Heart left ventricle (tissue), 13 donors: ENCODE measurements around the gene C11orf97.

Source experiments
- POLR2A ChIP-seq, 2 donors: fragments of 450-650 bp; IDR thresholded peaks; one replicate each; pipeline ENCODE4 v1.6.1; 2017; ENCODE audit warnings: antibody characterized with exemption in 2 of 2, mild to moderate bottlenecking in 2 of 2, moderate library complexity in 2 of 2
- TF ChIP-seq, protein P1 (sequence below), 12 donors: fragments of 200-600 bp; sonication (generic) in 4 of 12; IDR thresholded peaks; one replicate each; pipeline versions ENCODE4 v1.5.0 to v1.8.0; 2018 to 2022; ENCODE audit warnings: antibody characterized with exemption in 12 of 12, mild to moderate bottlenecking in 5 of 12
- donor health status: ischemic (EF 13 %, LVEDD 7.1; RV severe dilation, severe dysfunction).
- donor health status: DM: no; HTN: yes; CAD: no.
- donor health status: DM: no; HTN: no; CAD: no.
- donor health status: ischemic (EF 25% LVEDD 6.9; RV normal size, moderate dysfunction).
- donor health status: ischemic (EF 25% LVEDD 5.7; RV mildly dilated, moderate dysfunction).
- donor health status: ischemic (EF 35%, LVEDD 5.7; RV mildly dilated, moderate dysfunction).
- donor health status: nonischemic (EF 11% LVEDD 7.7; RV severe dilation, severe dysfunction).
- donor health status: DM: yes; HTN: yes; CAD: no.
- donor health status: PGD.
- donor health status: ischemic (EF 29% LVEDD 5.4; RV normal size, mild dysfunction).
- donor health status: nonischemic (EF 23%, LVEDD 6.1; RV moderate dilation, normal function).

DNA sequence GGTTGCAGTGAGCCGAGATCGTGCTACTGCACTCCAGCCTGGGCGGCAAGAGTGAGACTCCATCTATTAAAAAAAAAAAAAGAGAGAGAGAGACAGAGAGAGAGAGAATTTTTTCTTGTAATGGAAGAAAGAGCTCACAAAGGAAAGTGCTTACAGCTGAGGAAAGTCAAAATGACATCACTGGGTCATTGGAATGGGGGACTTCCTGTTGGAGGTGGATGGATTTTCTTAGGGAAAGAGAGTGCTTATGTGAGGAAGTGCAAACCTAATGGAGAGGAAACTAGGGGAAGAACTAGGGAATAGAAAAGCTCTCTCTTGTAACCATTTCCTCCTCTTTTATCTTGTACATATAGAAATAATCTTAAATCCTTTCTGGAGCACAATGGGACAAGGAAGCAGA lies 48.6 kb downstream of the C11orf97 start:
- no peak for TF ChIP-seq POLR2A (IDR thresholded peaks at IDR 0.05)
- TF ChIP-seq, protein P1, sequence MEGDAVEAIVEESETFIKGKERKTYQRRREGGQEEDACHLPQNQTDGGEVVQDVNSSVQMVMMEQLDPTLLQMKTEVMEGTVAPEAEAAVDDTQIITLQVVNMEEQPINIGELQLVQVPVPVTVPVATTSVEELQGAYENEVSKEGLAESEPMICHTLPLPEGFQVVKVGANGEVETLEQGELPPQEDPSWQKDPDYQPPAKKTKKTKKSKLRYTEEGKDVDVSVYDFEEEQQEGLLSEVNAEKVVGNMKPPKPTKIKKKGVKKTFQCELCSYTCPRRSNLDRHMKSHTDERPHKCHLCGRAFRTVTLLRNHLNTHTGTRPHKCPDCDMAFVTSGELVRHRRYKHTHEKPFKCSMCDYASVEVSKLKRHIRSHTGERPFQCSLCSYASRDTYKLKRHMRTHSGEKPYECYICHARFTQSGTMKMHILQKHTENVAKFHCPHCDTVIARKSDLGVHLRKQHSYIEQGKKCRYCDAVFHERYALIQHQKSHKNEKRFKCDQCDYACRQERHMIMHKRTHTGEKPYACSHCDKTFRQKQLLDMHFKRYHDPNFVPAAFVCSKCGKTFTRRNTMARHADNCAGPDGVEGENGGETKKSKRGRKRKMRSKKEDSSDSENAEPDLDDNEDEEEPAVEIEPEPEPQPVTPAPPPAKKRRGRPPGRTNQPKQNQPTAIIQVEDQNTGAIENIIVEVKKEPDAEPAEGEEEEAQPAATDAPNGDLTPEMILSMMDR (IDR thresholded peaks at IDR 0.05): no peak
